K562 (cell line): Measurements from ENCODE around the gene PLXNA3. TPM values are rescaled to one million over a fixed set of nuclear protein-coding genes. Genes with fewer than 3 reads are reported as not detected.

Experiments
- ATAC-seq: fragments of 200-7000 bp; cut with Tn5 transposase; 3 replicates; pipeline ENCODE4 v1.9.1; 2020; ENCODE audit warnings: moderate library complexity
- BruUV-seq: library from RNA; stranded (reverse); fragments of 400-500 nt; replicated peaks from 2 replicates; lab custom pipeline; 2021; lab: Mats Ljungman, UMichigan
- CTCF ChIA-PET: fragments of 300-600 bp; formaldehyde crosslinking; extraction: SDS; loops from one replicate; lab custom pipeline; 2021; ENCODE audit warnings: low intra/inter-chr PET ratio; lab: Yijun Ruan, JAX
- POLR2A ChIA-PET: fragments of 300-600, 350-650 bp; sonication (Branson Sonifier 250); formaldehyde crosslinking; extraction: SDS; loops from one replicate; lab custom pipeline; 2021; ENCODE audit warnings: antibody characterized with exemption, inconsistent platforms; lab: Yijun Ruan, JAX
- DNase-seq, 4 experiments: peaks; one replicate each; pipeline versions ENCODE4 v3.0.0 to v3.0.0-alpha.2; 2011 to 2018; ENCODE audit warnings: low spot score in 3 of 4, mixed read lengths in 3 of 4; ENCODE audit errors: extremely low read depth in 1 of 4
- FAIRE-seq: peaks from 2 replicates; lab custom pipeline; 2011; peaks lifted over from hg19 to GRCh38; lab: Jason Lieb, UNC
- H2AFZ ChIP-seq: 2 replicates; pipeline ENCODE4 v1.6.0; 2011; ENCODE audit warnings: low read depth, low read length, control low read depth, inconsistent platforms
- H3K27ac ChIP-seq: fragments of 200-600 bp; 3 replicates; pipeline ENCODE4 v1.8.0; 2011; ENCODE audit warnings: low read depth, mild to moderate bottlenecking, control low read depth, inconsistent platforms, low read length, moderate library complexity, mixed read lengths; ENCODE audit errors: extremely low read depth
- H3K27me3 ChIP-seq, 2 experiments: fragments of 300-600 bp in 1 of 2; 2 replicates in 1 of 2; 3 replicates in 1 of 2; pipeline versions ENCODE4 v1.6.0 to v1.8.0; 2011; ENCODE audit warnings: inconsistent platforms in 2 of 2, low read length in 2 of 2, mild to moderate bottlenecking in 1 of 2, mixed read lengths in 1 of 2, moderate library complexity in 1 of 2; ENCODE audit not compliant: control insufficient read depth in 2 of 2, insufficient read depth in 2 of 2
- H3K36me3 ChIP-seq: fragments of 300-600 bp; 3 replicates; pipeline ENCODE4 v1.8.0; 2011; ENCODE audit warnings: mild to moderate bottlenecking, low read length, inconsistent platforms; ENCODE audit not compliant: control insufficient read depth, insufficient read depth
- H3K4me1 ChIP-seq, 2 experiments: fragments of 200-600 bp in 1 of 2; replicated peaks in 1 of 2; 2 replicates in 1 of 2; 3 replicates in 1 of 2; pipeline versions ENCODE4 v1.5.1 to v1.8.0; 2011; ENCODE audit warnings: inconsistent platforms in 2 of 2, low read length in 2 of 2, mild to moderate bottlenecking in 1 of 2, mixed read lengths in 1 of 2, moderate library complexity in 1 of 2; ENCODE audit not compliant: control insufficient read depth in 2 of 2, insufficient read depth in 2 of 2
- H3K4me2 ChIP-seq: 2 replicates; pipeline ENCODE4 v1.6.1; 2011; ENCODE audit warnings: low read length, control low read depth, inconsistent platforms, mixed read lengths; ENCODE audit not compliant: insufficient read depth
- H3K4me3 ChIP-seq: fragments of 200-600 bp; sonication (generic), shearing (Covaris generic); 2 replicates; pipeline ENCODE4 v1.5.1; 2016; ENCODE audit warnings: control low read depth, inconsistent platforms
- H3K79me2 ChIP-seq: fragments of 200-600 bp; 3 replicates; pipeline ENCODE4 v1.8.0; 2011; ENCODE audit warnings: low read length, inconsistent platforms; ENCODE audit not compliant: control insufficient read depth, insufficient read depth
- H3K9ac ChIP-seq, 2 experiments: 2 replicates each; pipeline versions ENCODE4 v1.6.0 to v1.6.1; 2011; ENCODE audit warnings: low read depth in 2 of 2, low read length in 2 of 2, control low read depth in 1 of 2, inconsistent platforms in 1 of 2, mild to moderate bottlenecking in 1 of 2, mixed read lengths in 1 of 2; ENCODE audit not compliant: insufficient read depth in 1 of 2
- H3K9me1 ChIP-seq: one replicate; pipeline ENCODE4 v1.6.0; 2011; ENCODE audit warnings: inconsistent platforms, mild to moderate bottlenecking, low read length, moderate library complexity; ENCODE audit not compliant: control insufficient read depth, insufficient read depth
- H3K9me3 ChIP-seq: replicated peaks from 2 replicates; pipeline ENCODE4 v1.5.1; 2011; ENCODE audit warnings: low read depth, low read length, inconsistent platforms; ENCODE audit not compliant: control insufficient read depth, insufficient read depth
- H4K20me1 ChIP-seq: replicated peaks from 2 replicates; pipeline ENCODE4 v1.6.1; 2011; ENCODE audit warnings: low read length, inconsistent platforms, mixed read lengths; ENCODE audit not compliant: control insufficient read depth, insufficient read depth
- COPS2 ChIP-seq: fragments of 450-650 bp; conservative IDR thresholded peaks from 2 replicates; pipeline ENCODE4 v1.6.1; 2016; ENCODE audit warnings: mild to moderate bottlenecking, moderate library complexity
- ERF ChIP-seq: fragments of 450-650 bp; formaldehyde crosslinking; IDR thresholded peaks from 2 replicates; pipeline ENCODE4 v1.4.0; 2020; ENCODE audit warnings: mild to moderate bottlenecking, mixed read lengths
- ESRRA ChIP-seq: fragments of 450-650 bp; IDR thresholded peaks from 2 replicates; pipeline ENCODE4 v1.6.1; 2014; ENCODE audit warnings: low read depth, mild to moderate bottlenecking, moderate library complexity, borderline replicate concordance
- HDAC2 ChIP-seq: fragments of 450-650 bp; IDR thresholded peaks from 2 replicates; pipeline ENCODE4 v1.6.1; 2016; ENCODE audit warnings: mild to moderate bottlenecking
- HMGXB4 ChIP-seq: sonication (generic); formaldehyde crosslinking; IDR thresholded peaks from 2 replicates; pipeline ENCODE4 v1.8.1; 2023; ENCODE audit warnings: mild to moderate bottlenecking, missing genetic modification reagents
- HNRNPK ChIP-seq: fragments of 200-400 bp; formaldehyde crosslinking; IDR thresholded peaks from one replicate; pipeline ENCODE4 v1.6.1; 2018; ENCODE audit warnings: mild to moderate bottlenecking, low read depth, low read length; ENCODE audit not compliant: poor library complexity, severe bottlenecking
- HNRNPUL1 ChIP-seq: fragments of 200-400 bp; formaldehyde crosslinking; IDR thresholded peaks from 2 replicates; pipeline ENCODE4 v1.6.1; 2017; ENCODE audit warnings: low read length
- IRF1 ChIP-seq: sonication (generic); formaldehyde crosslinking; IDR thresholded peaks from 2 replicates; pipeline ENCODE4 v1.8.0; 2022; ENCODE audit warnings: missing genetic modification reagents, mild to moderate bottlenecking, borderline replicate concordance
- MCM2 ChIP-seq: fragments of 450-650 bp; IDR thresholded peaks from 2 replicates; pipeline ENCODE4 v1.6.1; 2017; ENCODE audit warnings: low read depth, mild to moderate bottlenecking
- NCOA2 ChIP-seq, 2 experiments: fragments of 450-650 bp; IDR thresholded peaks; 2 replicates each; pipeline ENCODE4 v1.6.1; 2018; ENCODE audit warnings: mild to moderate bottlenecking in 2 of 2, moderate library complexity in 1 of 2; ENCODE audit not compliant: partially characterized antibody in 2 of 2
- NFIC ChIP-seq: fragments of 450-650 bp; IDR thresholded peaks from 2 replicates; pipeline ENCODE4 v1.6.1; 2017; ENCODE audit warnings: mild to moderate bottlenecking, inconsistent platforms
- POLR2AphosphoS5 ChIP-seq: IDR thresholded peaks from 2 replicates; pipeline ENCODE4 v1.6.1; 2011; ENCODE audit warnings: mild to moderate bottlenecking, low read depth, low read length, moderate library complexity; ENCODE audit not compliant: control insufficient read depth, insufficient read depth
- RFX1 ChIP-seq: fragments of 450-650 bp; IDR thresholded peaks from 2 replicates; pipeline ENCODE4 v1.6.1; 2016; ENCODE audit warnings: mild to moderate bottlenecking, moderate library complexity
- RNF2 ChIP-seq: sonication (generic); IDR thresholded peaks from 2 replicates; pipeline ENCODE4 v1.6.1; 2016
- TAL1 ChIP-seq: fragments of 450-650 bp; IDR thresholded peaks from 2 replicates; pipeline ENCODE4 v1.6.1; 2016; ENCODE audit warnings: mild to moderate bottlenecking
- ZNF140 ChIP-seq: fragments of 250-450 bp; sonication (Bioruptor Pico); IDR thresholded peaks from 2 replicates; pipeline ENCODE4 v1.8.0; 2021; ENCODE audit warnings: moderate library complexity, mild to moderate bottlenecking, inconsistent platforms
- ZNF232 ChIP-seq: sonication (generic); formaldehyde crosslinking; IDR thresholded peaks from 2 replicates; pipeline ENCODE4 v1.8.0; 2022; ENCODE audit warnings: mild to moderate bottlenecking, missing genetic modification reagents
- ZNF444 ChIP-seq: fragments of 250-450 bp; sonication (Bioruptor Pico); IDR thresholded peaks from 2 replicates; pipeline ENCODE4 v1.4.0; 2020; ENCODE audit warnings: mild to moderate bottlenecking, moderate library complexity
- WGBS: fragments of 100-300 bp; shearing (Covaris generic); methylation state at CpG from one replicate; pipeline ENCODE4 v1.1.6; 2016; ENCODE audit warnings: low coverage, mixed read lengths; ENCODE audit not compliant: insufficient coverage; ENCODE audit errors: missing lambda C conversion rate; 5-methylcytosine and 5-hydroxymethylcytosine counted together
- in situ Hi-C: fragments of 300-500 bp; cut with MboI; formaldehyde crosslinking; loops from 4 replicates; pipeline ENCODE4 v1.15.0; 2018; ENCODE audit warnings: inconsistent platforms, mixed read lengths
- intact Hi-C: fragments of 100-400 bp; cut with micrococcal nuclease; formaldehyde crosslinking; loops from 2 replicates; pipeline ENCODE4 v1.14.2; 2022
- polyA plus RNA-seq, 8 experiments: library from polyadenylated mRNA; depleted of rRNA in 4 of 8; stranded (reverse) in 5 of 8; unstranded in 3 of 8; fragments of >200 nt; fragmentation: Nextera tagmentation in 2 of 8; fragmentation: Illumina TruSeq in 1 of 8; extraction: Ambion mirVana in 2 of 8; extraction: Trizol in 1 of 8; gene quantifications; 2 replicates each; pipeline versions ENCODE4 v1.2.1 to v1.2.3, GENCODE V29; 2011 to 2014; ENCODE audit warnings: inconsistent platforms in 1 of 8, missing spikeins in 1 of 8
- total RNA-seq, 7 experiments: library from RNA; depleted of rRNA in 6 of 7; stranded (reverse); fragments of >200 nt in 6 of 7; fragmentation: Illumina TruSeq in 2 of 7; extraction: Trizol in 2 of 7; gene quantifications; 2 replicates each; pipeline versions ENCODE4 v1.2.1 to v1.2.3, GENCODE V29; 2011 to 2021; ENCODE audit warnings: low replicate concordance in 1 of 7

PLXNA3 gene
- total and polyA plus RNA-seq, 9 of the 15 experiments (the other 6 are each of a cell fraction or from before 2014, with no cell fraction given): 0.32 to 47.8 (median 7.5) TPM

GRCh38 chrX:154437971-154438893 lies 19.8 kb upstream of the PLXNA3 start:
- Histone ChIP-seq H3K4me2 (peak overlapping the region; percentile 75), H2AFZ (no peak overlapping the region), H3K4me3 (peak overlapping the region; percentile 68), H3K9me1 (peaks cover 3% of the 10 kb centered on the region), H3K79me2 (peaks cover 22% of the 10 kb centered on the region), H4K20me1 (peaks cover 5% of the 10 kb centered on the region; the same call in 1 of the 2 replicates), H3K36me3 (peaks cover 70% of the 10 kb centered on the region; the same call in 2 of the 3 replicates), H3K27me3 (no peaks in the 10 kb centered on the region), H3K9ac (peak overlapping the region; percentile 38 to 80; a peak in 2 of 4 replicates), H3K27ac (no peak overlapping the region; the same call in 2 of the 3 replicates), H3K4me1 (peaks cover 2 to 35% of the 10 kb centered on the region in 2 experiments; a peak in 4 of 5 replicates), H3K9me3 (no peaks in the 10 kb centered on the region)
- no peak for TF ChIP-seq ZNF444
- no peak for TF ChIP-seq HDAC2
- no peak for TF ChIP-seq HNRNPUL1
- no peak for TF ChIP-seq NFIC
- TF ChIP-seq HNRNPK: no peak
- no peak for TF ChIP-seq ERF (CRISPR knock-in tag)
- TF ChIP-seq NCOA2 (IDR thresholded peaks at IDR 0.05; ENCODE audit: partially characterized antibody in 2 of 2): no peak
- TF ChIP-seq IRF1 (CRISPR knock-in tag): no peak
- TF ChIP-seq RFX1: no peak
- TF ChIP-seq MCM2: no peak
- no peak for TF ChIP-seq POLR2AphosphoS5
- TF ChIP-seq HMGXB4 (CRISPR knock-in tag): no peak
- TF ChIP-seq RNF2: no peak
- TF ChIP-seq ZNF232 (CRISPR knock-in tag): no peak
- TF ChIP-seq TAL1: no peak
- no peak for TF ChIP-seq ZNF140
- no peak for TF ChIP-seq COPS2
- TF ChIP-seq ESRRA: no peak
- DNase-seq (no peak), FAIRE-seq (no peak), ATAC-seq (no peak)
- ChIA-PET POLR2A (interaction anchor here (0.6 to 0.9 kb wide), 3 partner anchors 21 to 51 kb away, joined by 3 read pairs; no protein-coding TSS in a partner anchor), CTCF (no interaction called here)
- intact Hi-C loops: no loop called here
- in situ Hi-C loops: no loop called here
- 60% methylated on average over 15 of the region's 28 CpGs for WGBS
- no TSS peak for BruUV-seq
